Measurements from ENCODE around the gene MACROD2. TPM values are rescaled to one million over a fixed set of nuclear protein-coding genes. Genes with fewer than 3 reads are reported as not detected.

Gene MACROD2
- total RNA-seq, 2 donors from 2014 or later = 0.95 to 4.2 TPM

GRCh38 chr20:15656124-15656523 lies 1660.8 kb downstream of the MACROD2 start:
- Histone ChIP-seq H3K36me3 (no peaks in the 10 kb centered on the region), H3K4me3 (no peak overlapping the region), H3K27ac (no peak overlapping the region), H3K27me3 (replicated peaks; ENCODE audit: insufficient read depth) (no peaks in the 10 kb centered on the region), H3K9me3 (no peaks in the 10 kb centered on the region), H3K4me1 (ENCODE audit: control insufficient read depth in 1 of 2, low read depth in 2 of 2) (peaks cover 0 to 11% of the 10 kb centered on the region in 2 donors)
- ATAC-seq (ENCODE audit: insufficient number of reproducible peaks, low FRiP score, low read depth) = no peak
- TF ChIP-seq CTCF (IDR thresholded peaks at IDR 0.05) = no peak
- DNase-seq (ENCODE audit: low spot score) = no peak

GRCh38 chr20:15658295-15658694 lies 1663.0 kb downstream of the MACROD2 start:
- H3K27ac ChIP-seq = no peak overlapping the region

GRCh38 chr20:15673206-15673605 lies 1677.9 kb downstream of the MACROD2 start:
- ATAC-seq (ENCODE audit: insufficient number of reproducible peaks, low FRiP score, low read depth) (peak; percentile 75), DNase-seq (ENCODE audit: low spot score) (no peak)
- Histone ChIP-seq H3K27ac (peak overlapping the region; percentile 35 to 73), H3K27me3 (replicated peaks; ENCODE audit: insufficient read depth) (no peaks in the 10 kb centered on the region), H3K4me3 (no peak overlapping the region), H3K36me3 (no peaks in the 10 kb centered on the region), H3K9me3 (no peaks in the 10 kb centered on the region), H3K4me1 (ENCODE audit: control insufficient read depth in 1 of 2, low read depth in 2 of 2) (peaks cover 15 to 24% of the 10 kb centered on the region in 2 donors)
- no peak for TF ChIP-seq CTCF (IDR thresholded peaks at IDR 0.05)

More at GRCh38 chr20:15658295-15658694, 1663.0 kb downstream of the MACROD2 start:
- no peak for TF ChIP-seq CTCF (IDR thresholded peaks at IDR 0.05)
- H3K4me3 ChIP-seq = no peak overlapping the region
- DNase-seq (ENCODE audit: low spot score) (no peak), ATAC-seq (ENCODE audit: insufficient number of reproducible peaks, low FRiP score, low read depth) (no peak)
- H3K27me3 ChIP-seq (replicated peaks; ENCODE audit: insufficient read depth) = no peaks in the 10 kb centered on the region
- H3K9me3 ChIP-seq = no peaks in the 10 kb centered on the region
- no peaks in the 10 kb centered on the region for H3K36me3 ChIP-seq
- peaks cover 0 to 11% of the 10 kb centered on the region in 2 donors for H3K4me1 ChIP-seq (ENCODE audit: control insufficient read depth in 1 of 2, low read depth in 2 of 2)

- no peak for TF ChIP-seq CTCF (IDR thresholded peaks at IDR 0.05)
- Histone ChIP-seq H3K4me1 (ENCODE audit: control insufficient read depth in 1 of 2, low read depth in 2 of 2) (peaks cover 15 to 24% of the 10 kb centered on the region in 2 donors), H3K27me3 (replicated peaks; ENCODE audit: insufficient read depth) (no peaks in the 10 kb centered on the region), H3K36me3 (no peaks in the 10 kb centered on the region), H3K4me3 (no peak overlapping the region), H3K9me3 (no peaks in the 10 kb centered on the region), H3K27ac (peak overlapping the region in 1 of 2 donors; percentile 73)
- ATAC-seq (ENCODE audit: insufficient number of reproducible peaks, low FRiP score, low read depth) (no peak), DNase-seq (ENCODE audit: low spot score) (no peak)
These were observed 1679.1 kb downstream of the MACROD2 start for GRCh38 chr20:15674253-15675060.

GRCh38 chr20:15675061-15675514 lies 1679.8 kb downstream of the MACROD2 start:
- no peak for DNase-seq (ENCODE audit: low spot score)
- TF ChIP-seq CTCF (IDR thresholded peaks at IDR 0.05) = no peak
- no peaks in the 10 kb centered on the region for H3K9me3 ChIP-seq
- H3K4me3 ChIP-seq = no peak overlapping the region
- H3K36me3 ChIP-seq = no peaks in the 10 kb centered on the region
- H3K27ac ChIP-seq = no peak overlapping the region
- no peak for ATAC-seq (ENCODE audit: insufficient number of reproducible peaks, low FRiP score, low read depth)
- no peaks in the 10 kb centered on the region for H3K27me3 ChIP-seq (replicated peaks; ENCODE audit: insufficient read depth)
- H3K4me1 ChIP-seq (ENCODE audit: control insufficient read depth in 1 of 2, low read depth in 2 of 2) = peaks cover 15 to 24% of the 10 kb centered on the region in 2 donors
